HFF-Myc (cell line): ENCODE data around the gene MAGI1.

Experiments used
- DNase-seq: peaks from one replicate; pipeline ENCODE4 v3.0.0-alpha.2; 2011; ENCODE audit warnings: low read depth; ENCODE audit errors: extremely low read depth
- H3K4me3 ChIP-seq: replicated peaks from 2 replicates; pipeline ENCODE4 v1.5.1; 2011; ENCODE audit warnings: low read depth, mild to moderate bottlenecking, control low read depth, low read length
- TF ChIP-seq, protein P1 (sequence below): IDR thresholded peaks from 2 replicates; pipeline ENCODE4 v1.5.1; 2012; ENCODE audit warnings: mild to moderate bottlenecking, low read depth, low read length, control low read depth; ENCODE audit errors: missing control alignments

MAGI1 gene

DNA sequence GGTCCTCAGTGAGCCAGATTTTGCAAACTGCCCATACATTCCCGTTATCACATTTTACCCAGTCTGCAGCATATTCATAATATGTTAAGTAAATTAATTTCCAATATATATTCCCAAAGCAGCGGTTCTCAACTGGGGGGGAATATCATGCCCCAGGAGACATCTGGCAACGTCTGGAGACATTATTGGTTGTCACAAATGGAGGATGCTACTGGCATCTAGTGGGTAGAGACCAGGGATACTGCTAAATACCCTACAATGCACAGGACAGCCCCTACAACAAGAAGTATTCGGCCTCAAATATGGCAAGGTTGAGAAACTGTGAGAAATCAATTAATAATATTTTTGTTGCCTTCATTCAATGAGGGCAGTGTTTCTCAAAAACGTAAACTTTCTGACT, 280.3 kb downstream of the MAGI1 start:
- H3K4me3 ChIP-seq = no peak overlapping the region
- TF ChIP-seq, protein P1, sequence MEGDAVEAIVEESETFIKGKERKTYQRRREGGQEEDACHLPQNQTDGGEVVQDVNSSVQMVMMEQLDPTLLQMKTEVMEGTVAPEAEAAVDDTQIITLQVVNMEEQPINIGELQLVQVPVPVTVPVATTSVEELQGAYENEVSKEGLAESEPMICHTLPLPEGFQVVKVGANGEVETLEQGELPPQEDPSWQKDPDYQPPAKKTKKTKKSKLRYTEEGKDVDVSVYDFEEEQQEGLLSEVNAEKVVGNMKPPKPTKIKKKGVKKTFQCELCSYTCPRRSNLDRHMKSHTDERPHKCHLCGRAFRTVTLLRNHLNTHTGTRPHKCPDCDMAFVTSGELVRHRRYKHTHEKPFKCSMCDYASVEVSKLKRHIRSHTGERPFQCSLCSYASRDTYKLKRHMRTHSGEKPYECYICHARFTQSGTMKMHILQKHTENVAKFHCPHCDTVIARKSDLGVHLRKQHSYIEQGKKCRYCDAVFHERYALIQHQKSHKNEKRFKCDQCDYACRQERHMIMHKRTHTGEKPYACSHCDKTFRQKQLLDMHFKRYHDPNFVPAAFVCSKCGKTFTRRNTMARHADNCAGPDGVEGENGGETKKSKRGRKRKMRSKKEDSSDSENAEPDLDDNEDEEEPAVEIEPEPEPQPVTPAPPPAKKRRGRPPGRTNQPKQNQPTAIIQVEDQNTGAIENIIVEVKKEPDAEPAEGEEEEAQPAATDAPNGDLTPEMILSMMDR = no peak
- DNase-seq = no peak

DNA sequence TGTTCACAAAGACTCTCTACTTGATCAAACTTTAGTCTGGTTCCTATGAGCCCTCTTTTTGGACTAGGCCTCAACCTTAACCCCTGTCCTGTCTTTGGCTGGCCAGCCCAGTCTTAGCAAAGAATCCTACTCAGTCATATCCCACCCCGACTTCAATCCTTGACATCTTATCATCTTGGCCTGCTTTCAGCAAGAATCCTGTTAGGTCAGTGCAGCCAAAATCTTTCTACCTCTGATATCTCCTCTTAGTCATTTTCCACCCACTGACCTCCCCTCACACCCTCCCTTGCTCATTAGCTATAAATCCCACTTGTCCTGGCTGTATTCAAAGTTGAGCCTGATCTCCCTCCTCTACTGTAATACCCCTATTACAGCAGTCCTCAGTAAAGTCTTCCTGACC, 286.1 kb downstream of the MAGI1 start:
- no peak overlapping the region for H3K4me3 ChIP-seq
- TF ChIP-seq, protein P1 = no peak
- no peak for DNase-seq

DNA sequence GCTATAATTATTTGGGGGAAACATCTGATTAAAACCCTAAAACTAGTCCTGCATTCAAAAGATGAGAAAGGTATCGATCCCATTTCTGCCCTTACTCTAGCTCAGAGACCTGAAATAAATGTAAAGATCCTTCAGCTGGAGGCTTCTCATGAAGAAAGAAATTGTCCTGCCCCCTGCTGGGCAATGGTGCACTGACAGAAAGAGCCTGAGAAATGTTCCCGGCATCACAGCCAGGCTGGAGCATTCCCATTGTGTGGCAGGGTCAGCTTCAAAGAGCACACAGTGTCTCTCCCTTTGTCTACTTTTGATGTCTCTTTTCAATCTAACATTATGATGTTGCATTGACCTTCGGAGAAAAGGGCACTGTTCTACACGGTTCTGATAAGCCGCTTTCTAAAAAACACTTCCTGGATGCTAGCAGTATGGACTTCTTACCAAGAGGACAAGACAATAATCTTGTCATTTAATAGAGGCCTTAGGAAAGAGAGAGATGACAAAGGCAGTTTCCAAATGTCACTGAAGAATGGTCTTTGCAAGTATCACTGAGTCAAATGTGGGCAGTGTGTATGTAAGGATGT, 287.5 kb downstream of the MAGI1 start:
- no peak for DNase-seq
- TF ChIP-seq, protein P1 = peak; percentile 80

DNA sequence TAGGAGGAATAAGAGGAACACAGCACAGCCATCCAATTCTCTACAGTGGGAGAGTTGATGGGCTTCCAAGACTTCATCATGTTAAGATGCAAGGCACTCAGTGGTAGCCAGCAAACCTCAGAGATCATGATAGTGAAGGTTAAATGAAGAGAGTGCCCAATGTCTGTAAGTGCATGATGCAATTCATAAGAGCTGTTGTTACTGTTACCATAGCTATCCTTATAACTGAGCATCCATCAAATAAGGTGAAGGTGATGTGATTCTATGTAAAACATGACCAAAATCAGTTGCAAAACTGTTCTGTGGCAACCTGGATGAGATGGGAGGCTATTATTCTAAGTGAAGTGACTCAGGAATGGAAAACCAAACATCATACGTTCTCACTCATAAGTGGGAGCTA, 289.7 kb downstream of the MAGI1 start:
- TF ChIP-seq, protein P1 = no peak
- DNase-seq = no peak
- no peak overlapping the region for H3K4me3 ChIP-seq

More for the DNA sequence above, 287.5 kb downstream of the MAGI1 start:
- H3K4me3 ChIP-seq = no peak overlapping the region

DNA sequence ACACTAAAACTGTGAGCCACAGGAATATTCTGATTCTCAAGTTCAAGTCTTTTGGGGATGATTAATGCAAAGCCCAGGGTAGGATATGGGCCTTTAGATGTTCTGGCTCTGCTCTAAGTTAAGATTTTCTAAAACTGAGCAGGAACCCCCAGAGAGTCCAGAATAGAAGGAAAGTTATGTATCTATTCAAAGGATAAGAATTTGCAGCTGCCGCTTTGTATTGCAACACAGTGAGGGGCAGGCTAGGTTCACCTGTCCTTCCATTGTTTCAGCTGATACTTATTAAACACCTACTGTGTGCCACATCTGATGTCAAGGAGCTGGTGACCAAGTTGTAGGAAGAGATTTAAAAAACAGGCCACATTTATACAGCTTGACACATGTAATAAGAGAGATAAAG, 290.4 kb downstream of the MAGI1 start:
- no peak for DNase-seq
- TF ChIP-seq, protein P1 = no peak
- no peak overlapping the region for H3K4me3 ChIP-seq

DNA sequence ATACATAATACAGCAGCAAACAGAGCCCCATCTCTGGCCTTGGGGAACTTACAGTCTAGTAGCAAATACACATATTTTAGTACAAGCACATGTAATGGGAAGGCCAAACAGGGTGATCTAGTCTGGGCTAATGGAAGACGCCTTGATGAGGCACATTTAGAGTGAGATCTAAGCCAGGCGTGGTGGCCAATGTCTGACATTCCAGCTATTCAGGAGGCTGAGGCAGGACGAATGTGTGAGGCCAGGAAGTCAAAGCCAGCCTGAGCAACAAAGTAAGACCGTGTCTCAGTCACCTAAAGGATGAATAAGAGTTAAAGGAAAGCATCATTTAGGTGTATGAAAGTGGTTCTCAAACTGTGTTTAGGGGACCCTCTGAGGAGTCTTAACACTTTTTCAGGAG, 291.9 kb downstream of the MAGI1 start:
- no peak for DNase-seq
- H3K4me3 ChIP-seq = no peak overlapping the region
- TF ChIP-seq, protein P1 = no peak

DNA sequence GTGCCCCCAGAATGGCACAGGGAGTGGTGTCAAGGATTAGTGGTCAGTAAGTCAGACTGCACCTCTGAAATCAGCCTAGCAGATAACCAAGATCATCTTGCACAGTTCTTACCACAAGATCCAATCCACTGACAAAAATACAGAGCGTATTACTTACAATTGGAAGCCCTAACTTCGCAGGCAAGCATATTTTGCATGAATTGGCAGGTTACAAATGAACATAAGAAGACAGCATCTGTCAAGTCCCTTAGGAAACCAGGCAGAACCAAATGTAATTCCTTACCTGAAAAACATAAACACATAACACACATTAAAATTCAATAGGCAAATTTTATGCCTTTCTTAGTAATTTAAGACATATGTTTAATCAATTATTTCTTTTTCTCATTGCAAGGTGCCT, 293.4 kb downstream of the MAGI1 start:
- H3K4me3 ChIP-seq = no peak overlapping the region
- TF ChIP-seq, protein P1 = no peak
- no peak for DNase-seq
